ENCODE measurements around the gene MRPS21.
A peak's percentile ranks its signal among the peaks of the same experiment; 100 is the strongest.

MRPS21 gene

DNA sequence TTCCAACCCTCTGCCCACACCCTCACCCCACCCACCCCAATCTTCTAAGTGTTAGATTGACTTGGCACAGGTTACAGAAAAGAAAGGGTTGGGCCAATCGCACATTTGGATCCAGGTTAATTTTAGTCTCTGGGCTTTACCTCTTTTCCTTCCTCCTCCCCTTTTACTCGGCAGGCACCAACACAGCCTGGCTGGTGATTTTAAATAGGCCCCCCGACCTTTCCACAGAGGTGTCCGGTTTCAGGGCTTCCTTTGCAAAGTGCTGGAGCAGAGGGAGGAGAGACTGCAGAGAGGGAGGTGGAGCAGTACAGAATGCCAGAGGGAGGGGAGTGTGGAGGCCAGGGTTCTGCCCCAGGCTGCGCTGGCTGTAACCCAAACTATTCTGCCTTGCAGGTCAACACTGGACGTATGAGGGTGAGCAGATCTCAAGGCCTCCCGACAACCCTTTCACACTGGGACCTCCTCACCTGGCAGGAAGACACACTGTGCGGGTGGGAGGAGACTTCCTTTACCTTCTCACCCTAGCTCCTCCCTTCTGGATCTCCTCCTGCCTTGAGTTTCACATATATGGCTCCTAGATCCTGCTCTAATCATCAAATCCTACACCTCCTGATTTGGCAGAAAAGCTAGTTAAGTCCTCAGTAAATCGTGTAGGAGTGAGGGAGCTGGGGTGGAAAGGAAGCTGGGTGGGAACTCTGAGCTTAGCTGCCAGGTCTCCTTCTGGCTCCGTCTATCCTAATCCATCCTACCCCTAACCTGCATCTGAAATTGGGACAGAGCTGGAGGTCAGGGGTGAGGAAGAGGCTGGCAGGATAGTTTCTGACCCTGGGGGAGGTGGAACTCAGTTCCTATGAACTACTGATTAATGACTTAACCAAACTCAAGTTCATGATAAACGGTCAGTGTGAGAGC lies 33.6 kb upstream of the MRPS21 start:
- DNase-seq (ENCODE audit: low spot score) = no peak
- in situ Hi-C loops (cut with MboI; ENCODE audit: low sequenced_read_pairs, unreplicated experiment) = no loop called here
- TF ChIP-seq, protein P1, sequence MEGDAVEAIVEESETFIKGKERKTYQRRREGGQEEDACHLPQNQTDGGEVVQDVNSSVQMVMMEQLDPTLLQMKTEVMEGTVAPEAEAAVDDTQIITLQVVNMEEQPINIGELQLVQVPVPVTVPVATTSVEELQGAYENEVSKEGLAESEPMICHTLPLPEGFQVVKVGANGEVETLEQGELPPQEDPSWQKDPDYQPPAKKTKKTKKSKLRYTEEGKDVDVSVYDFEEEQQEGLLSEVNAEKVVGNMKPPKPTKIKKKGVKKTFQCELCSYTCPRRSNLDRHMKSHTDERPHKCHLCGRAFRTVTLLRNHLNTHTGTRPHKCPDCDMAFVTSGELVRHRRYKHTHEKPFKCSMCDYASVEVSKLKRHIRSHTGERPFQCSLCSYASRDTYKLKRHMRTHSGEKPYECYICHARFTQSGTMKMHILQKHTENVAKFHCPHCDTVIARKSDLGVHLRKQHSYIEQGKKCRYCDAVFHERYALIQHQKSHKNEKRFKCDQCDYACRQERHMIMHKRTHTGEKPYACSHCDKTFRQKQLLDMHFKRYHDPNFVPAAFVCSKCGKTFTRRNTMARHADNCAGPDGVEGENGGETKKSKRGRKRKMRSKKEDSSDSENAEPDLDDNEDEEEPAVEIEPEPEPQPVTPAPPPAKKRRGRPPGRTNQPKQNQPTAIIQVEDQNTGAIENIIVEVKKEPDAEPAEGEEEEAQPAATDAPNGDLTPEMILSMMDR (IDR thresholded peaks at IDR 0.05; ENCODE audit: borderline replicate concordance, control extremely low read depth, extremely low read depth, insufficient read depth, missing control alignments) = no peak

DNA sequence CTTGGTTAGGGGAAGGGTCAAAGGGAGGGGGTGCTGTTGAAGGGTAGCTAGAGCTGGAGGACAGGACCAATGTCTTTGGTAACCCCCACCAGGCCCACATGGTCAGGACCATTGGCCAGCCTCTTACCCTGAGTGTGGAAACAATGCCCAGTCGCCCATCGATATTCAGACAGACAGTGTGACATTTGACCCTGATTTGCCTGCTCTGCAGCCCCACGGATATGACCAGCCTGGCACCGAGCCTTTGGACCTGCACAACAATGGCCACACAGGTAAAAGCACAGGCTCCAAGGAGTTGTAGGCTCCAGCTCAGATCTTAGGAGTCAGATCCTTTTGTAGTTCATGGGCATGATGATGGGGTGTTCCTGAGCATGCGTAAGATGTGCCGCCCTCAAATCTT lies 32.3 kb upstream of the MRPS21 start:
- in situ Hi-C loops (cut with MboI; ENCODE audit: low sequenced_read_pairs, unreplicated experiment) = no loop called here
- DNase-seq (ENCODE audit: low spot score) = no peak
- TF ChIP-seq, protein P1 (IDR thresholded peaks at IDR 0.05; ENCODE audit: borderline replicate concordance, control extremely low read depth, extremely low read depth, insufficient read depth, missing control alignments) = no peak

DNA sequence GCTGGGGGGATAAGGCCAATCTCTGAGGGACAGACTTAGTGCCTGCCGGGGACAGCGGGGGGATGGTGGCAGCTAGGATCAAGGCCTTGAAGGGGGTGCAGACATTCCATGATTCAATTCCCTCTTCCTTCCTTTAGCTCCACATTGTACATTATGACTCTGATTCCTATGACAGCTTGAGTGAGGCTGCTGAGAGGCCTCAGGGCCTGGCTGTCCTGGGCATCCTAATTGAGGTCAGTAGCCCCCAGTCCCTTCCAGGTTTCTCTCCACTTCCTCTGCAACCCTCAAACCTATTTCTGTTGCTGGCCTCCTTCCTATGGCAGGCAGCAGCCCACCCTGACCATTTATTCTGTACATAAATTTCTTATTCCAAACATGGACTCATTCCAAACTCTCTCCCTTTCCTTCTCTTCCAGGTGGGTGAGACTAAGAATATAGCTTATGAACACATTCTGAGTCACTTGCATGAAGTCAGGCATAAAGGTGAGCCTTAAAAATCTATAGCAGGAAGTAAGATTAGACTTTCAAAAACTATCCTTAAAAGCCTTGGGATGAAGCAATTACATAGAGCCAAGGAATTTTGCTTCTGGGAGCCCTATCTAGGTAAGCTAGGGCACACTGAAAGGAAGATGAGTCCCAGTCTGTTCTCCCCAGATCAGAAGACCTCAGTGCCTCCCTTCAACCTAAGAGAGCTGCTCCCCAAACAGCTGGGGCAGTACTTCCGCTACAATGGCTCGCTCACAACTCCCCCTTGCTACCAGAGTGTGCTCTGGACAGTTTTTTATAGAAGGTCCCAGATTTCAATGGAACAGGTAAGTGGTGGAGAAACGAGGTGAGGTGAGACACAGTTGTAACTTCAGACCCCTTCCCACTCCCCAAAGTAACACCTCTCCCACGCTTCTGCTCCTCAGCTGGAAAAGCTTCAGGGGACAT lies 31.0 kb upstream of the MRPS21 start:
- TF ChIP-seq, protein P1 (IDR thresholded peaks at IDR 0.05; ENCODE audit: borderline replicate concordance, control extremely low read depth, extremely low read depth, insufficient read depth, missing control alignments) = no peak
- in situ Hi-C loops (cut with MboI; ENCODE audit: low sequenced_read_pairs, unreplicated experiment) = no loop called here
- DNase-seq (ENCODE audit: low spot score) = no peak

DNA sequence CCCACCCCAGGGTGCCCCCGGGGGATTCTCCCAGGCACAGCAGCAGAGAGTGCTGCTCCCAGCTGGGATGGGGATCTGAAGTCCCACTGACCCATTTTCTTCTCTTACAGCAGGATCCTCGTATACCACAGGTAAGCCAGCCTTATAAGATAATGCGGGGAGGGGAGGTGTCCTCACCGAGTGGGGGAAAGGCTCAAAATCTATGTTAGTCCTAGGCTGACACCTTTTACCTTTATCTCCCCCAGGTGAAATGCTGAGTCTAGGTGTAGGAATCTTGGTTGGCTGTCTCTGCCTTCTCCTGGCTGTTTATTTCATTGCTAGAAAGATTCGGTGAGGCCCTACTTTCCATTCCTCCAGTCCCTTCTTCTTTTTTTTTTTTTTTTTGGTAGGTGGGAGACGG lies 30.1 kb upstream of the MRPS21 start:
- in situ Hi-C loops (cut with MboI; ENCODE audit: low sequenced_read_pairs, unreplicated experiment) = no loop called here
- TF ChIP-seq, protein P1 (IDR thresholded peaks at IDR 0.05; ENCODE audit: borderline replicate concordance, control extremely low read depth, extremely low read depth, insufficient read depth, missing control alignments) = no peak
- no peak for DNase-seq (ENCODE audit: low spot score)

DNA sequence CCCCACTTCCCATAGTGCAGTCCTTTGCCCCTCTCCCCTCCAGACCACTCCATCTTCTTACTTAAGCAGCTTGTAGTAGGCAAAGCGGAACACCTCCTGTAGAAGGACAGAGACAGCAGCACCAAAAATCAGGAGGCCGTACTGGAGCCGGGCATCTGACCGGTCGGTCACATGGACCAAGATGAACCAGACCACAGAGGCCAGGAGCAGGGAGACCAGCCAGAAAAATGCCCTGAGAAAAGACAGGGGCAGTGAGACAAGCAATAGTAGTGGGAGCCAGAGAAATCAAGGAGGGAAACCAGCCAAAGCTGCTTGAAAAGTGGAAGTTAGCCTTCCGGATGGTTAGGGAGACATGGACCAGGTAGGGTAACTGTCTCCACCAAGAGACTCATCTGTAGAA lies 25.8 kb upstream of the MRPS21 start:
- TF ChIP-seq, protein P1 (IDR thresholded peaks at IDR 0.05; ENCODE audit: borderline replicate concordance, control extremely low read depth, extremely low read depth, insufficient read depth, missing control alignments) = no peak
- in situ Hi-C loops (cut with MboI; ENCODE audit: low sequenced_read_pairs, unreplicated experiment) = no loop called here
- DNase-seq (ENCODE audit: low spot score) = no peak

DNA sequence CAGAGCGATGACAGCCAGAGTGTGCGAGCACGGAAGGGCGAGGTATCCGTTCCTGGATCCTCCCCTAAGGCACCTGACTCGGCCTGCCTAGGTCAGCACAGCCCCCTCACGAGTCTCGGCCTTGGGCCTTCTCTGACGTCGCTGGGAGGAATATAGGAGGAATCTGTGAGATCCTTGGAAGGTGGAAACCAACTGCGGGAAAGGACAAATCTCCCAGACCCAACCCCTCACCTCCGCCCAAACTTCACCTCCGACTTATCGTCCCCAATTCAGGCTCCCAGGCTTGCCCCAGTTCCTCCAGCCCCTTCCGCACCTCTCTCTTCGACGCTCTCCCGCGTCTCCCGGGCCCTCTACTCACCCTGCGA lies 25.3 kb upstream of the MRPS21 start:
- peak; percentile 55 for DNase-seq (ENCODE audit: low spot score)
- in situ Hi-C loops (cut with MboI; ENCODE audit: low sequenced_read_pairs, unreplicated experiment) = no loop called here
- TF ChIP-seq, protein P1 (IDR thresholded peaks at IDR 0.05; ENCODE audit: borderline replicate concordance, control extremely low read depth, extremely low read depth, insufficient read depth, missing control alignments) = no peak

Data from GM13976 (cell line).